GM12878 (cell line): ENCODE data around the gene PCED1B. TPM values are rescaled to one million over a fixed set of nuclear protein-coding genes. Genes with fewer than 3 reads are reported as not detected.

ENCODE experiments used
- ATAC-seq: fragments of 200-7000 bp; cut with Tn5 transposase; 3 replicates; pipeline ENCODE4 v1.9.1; 2020; ENCODE audit warnings: mild to moderate bottlenecking, moderate library complexity
- BruUV-seq: library from RNA; stranded (reverse); fragments of 400-500 nt; replicated peaks from 2 replicates; lab custom pipeline; 2021; lab: Mats Ljungman, UMichigan
- CTCF ChIA-PET: fragments of 300-600 bp; sonication (Branson Sonifier 250); formaldehyde crosslinking; extraction: SDS; loops from one replicate; lab custom pipeline; 2021; ENCODE audit warnings: inconsistent platforms; lab: Yijun Ruan, JAX
- POLR2A ChIA-PET: fragments of 350-600 bp; formaldehyde crosslinking; extraction: SDS; loops from one replicate; lab custom pipeline; 2021; ENCODE audit warnings: inconsistent platforms; lab: Charles Lee
- RAD21 ChIA-PET: fragments of 300-600 bp; sonication (Branson Sonifier 250); formaldehyde crosslinking; loops from one replicate; lab custom pipeline; 2023; ENCODE audit warnings: antibody characterized with exemption; ENCODE audit not compliant: unreplicated experiment; lab: Charles Lee
- SMC1A ChIA-PET: fragments of 300-600 bp; sonication (Branson Sonifier 250); formaldehyde crosslinking; loops from one replicate; lab custom pipeline; 2023; ENCODE audit not compliant: unreplicated experiment, uncharacterized antibody; lab: Charles Lee
- DNase-seq: peaks from one replicate; pipeline ENCODE4 v3.0.0-alpha.2; 2011; ENCODE audit warnings: low read depth, low spot score
- FAIRE-seq: peaks from 3 replicates; lab custom pipeline; 2011; peaks lifted over from hg19 to GRCh38; lab: Jason Lieb, UNC
- H2AFZ ChIP-seq: 2 replicates; pipeline ENCODE4 v1.6.0; 2011; ENCODE audit warnings: low read depth, low read length, control low read depth; ENCODE audit not compliant: control insufficient read depth
- H3K27ac ChIP-seq: 2 replicates; pipeline ENCODE4 v1.5.1; 2011; ENCODE audit warnings: control low read depth; ENCODE audit not compliant: control insufficient read depth, insufficient read depth
- H3K27me3 ChIP-seq, 2 experiments: replicated peaks in 1 of 2; 2 replicates each; pipeline versions ENCODE4 v1.6.0 to v1.6.1; 2011; ENCODE audit warnings: low read length in 1 of 2; ENCODE audit not compliant: control insufficient read depth in 2 of 2, insufficient read depth in 2 of 2
- H3K36me3 ChIP-seq, 2 experiments: 2 replicates each; pipeline ENCODE4 v1.5.1; 2011; ENCODE audit warnings: low read length in 1 of 2; ENCODE audit not compliant: control insufficient read depth in 2 of 2, insufficient read depth in 2 of 2
- H3K4me1 ChIP-seq: 2 replicates; pipeline ENCODE4 v1.6.1; 2011; ENCODE audit warnings: mild to moderate bottlenecking, low read length, moderate library complexity, mixed read lengths; ENCODE audit not compliant: control insufficient read depth, insufficient read depth
- H3K4me2 ChIP-seq: 2 replicates; pipeline ENCODE4 v1.6.0; 2011; ENCODE audit warnings: control low read depth; ENCODE audit not compliant: control insufficient read depth, insufficient read depth
- H3K4me3 ChIP-seq: fragments of 200-600 bp; sonication (generic); 2 replicates; pipeline ENCODE4 v1.5.1; 2016
- H3K79me2 ChIP-seq: 2 replicates; pipeline ENCODE4 v1.6.0; 2011; ENCODE audit warnings: low read length; ENCODE audit not compliant: control insufficient read depth, insufficient read depth
- H3K9ac ChIP-seq: 2 replicates; pipeline ENCODE4 v1.8.0; 2011; ENCODE audit warnings: low read length, control low read depth, mixed read lengths; ENCODE audit not compliant: control insufficient read depth, insufficient read depth
- H3K9me3 ChIP-seq: replicated peaks from 3 replicates; pipeline ENCODE4 v1.5.1; 2011; ENCODE audit warnings: mild to moderate bottlenecking, low read length; ENCODE audit not compliant: control insufficient read depth, insufficient read depth
- H4K20me1 ChIP-seq: 2 replicates; pipeline ENCODE4 v1.6.0; 2011; ENCODE audit not compliant: control insufficient read depth, insufficient read depth
- BCL11A ChIP-seq: IDR thresholded peaks from 2 replicates; pipeline ENCODE4 v1.6.1; 2011; ENCODE audit warnings: low read depth, low read length
- DPF2 ChIP-seq: fragments of 450-650 bp; IDR thresholded peaks from 2 replicates; pipeline ENCODE4 v1.6.1; 2017; ENCODE audit warnings: mild to moderate bottlenecking
- HDGF ChIP-seq: fragments of 450-650 bp; IDR thresholded peaks from 2 replicates; pipeline ENCODE4 v1.6.1; 2016; ENCODE audit warnings: antibody characterized with exemption
- JUNB ChIP-seq: IDR thresholded peaks from 2 replicates; pipeline ENCODE4 v1.6.1; 2016; ENCODE audit warnings: antibody characterized with exemption, mild to moderate bottlenecking
- KLF5 ChIP-seq: fragments of 450-650 bp; IDR thresholded peaks from 2 replicates; pipeline ENCODE4 v1.6.1; 2014; ENCODE audit warnings: mild to moderate bottlenecking; ENCODE audit not compliant: partially characterized antibody
- MXI1 ChIP-seq: fragments of 150-350 bp; IDR thresholded peaks from 2 replicates; pipeline ENCODE4 v1.6.1; 2011; ENCODE audit warnings: low read depth, mild to moderate bottlenecking, inconsistent platforms, low read length, improper control_type of control experiment
- NFYB ChIP-seq: IDR thresholded peaks from 2 replicates; pipeline ENCODE4 v1.6.1; 2011; ENCODE audit warnings: low read depth, mild to moderate bottlenecking, low read length, improper control_type of control experiment, moderate library complexity; ENCODE audit not compliant: insufficient read depth
- SIN3A ChIP-seq: IDR thresholded peaks from 2 replicates; pipeline ENCODE4 v1.6.1; 2012; ENCODE audit warnings: low read depth, low read length, improper control_type of control experiment
- SREBF1 ChIP-seq: IDR thresholded peaks from 2 replicates; pipeline ENCODE4 v1.6.1; 2012; ENCODE audit warnings: mild to moderate bottlenecking, low read length
- TAF1 ChIP-seq: IDR thresholded peaks from 2 replicates; pipeline ENCODE4 v1.6.1; 2011; ENCODE audit warnings: mild to moderate bottlenecking, low read depth, low read length, borderline replicate concordance
- ZSCAN29 ChIP-seq: fragments of 450-650 bp; IDR thresholded peaks from 2 replicates; pipeline ENCODE4 v1.6.1; 2017; ENCODE audit warnings: mild to moderate bottlenecking, moderate library complexity
- WGBS: methylation state at CpG from one replicate; pipeline ENCODE4 v1.1.6; 2016; ENCODE audit warnings: low lambda C conversion rate; ENCODE audit not compliant: insufficient replicate concordance, insufficient coverage; ENCODE audit errors: missing lambda C conversion rate; 5-methylcytosine and 5-hydroxymethylcytosine counted together
- in situ Hi-C: fragments of 300-500 bp; cut with MboI; formaldehyde crosslinking; loops from 9 replicates; pipeline ENCODE4 v1.14.3; 2018; ENCODE audit warnings: mixed read lengths
- intact Hi-C: fragments of 100-400 bp; cut with micrococcal nuclease; formaldehyde crosslinking; loops from one replicate; pipeline ENCODE4 v1.14.2; 2022; ENCODE audit not compliant: unreplicated experiment
- polyA plus RNA-seq, 11 experiments: library from polyadenylated mRNA; depleted of rRNA in 4 of 11; unstranded in 6 of 11; stranded (reverse) in 5 of 11; fragments of >200 nt; fragmentation: Nextera tagmentation in 4 of 11; fragmentation: Illumina TruSeq in 1 of 11; extraction: Ambion mirVana in 4 of 11; extraction: Trizol in 1 of 11; gene quantifications; 1 replicate in 1 of 11; 2 replicates in 10 of 11; pipeline versions ENCODE4 v1.2.1 to v1.2.3, GENCODE V29; 2011 to 2016; ENCODE audit warnings: inconsistent platforms in 2 of 11, missing spikeins in 2 of 11, low read depth in 1 of 11
- total RNA-seq, 4 experiments: library from RNA; depleted of rRNA in 3 of 4; stranded (reverse); fragments of >200 nt in 3 of 4; fragmentation: Illumina TruSeq in 1 of 4; extraction: Trizol in 1 of 4; gene quantifications; 2 replicates each; pipeline versions ENCODE4 v1.2.1 to v1.2.3, GENCODE V29; 2013 to 2021
- TF ChIP-seq, protein P1 (sequence below): IDR thresholded peaks from 2 replicates; pipeline ENCODE4 v1.6.1; 2011; ENCODE audit warnings: mild to moderate bottlenecking, low read depth, low read length, moderate library complexity; ENCODE audit not compliant: insufficient replicate concordance
- TF ChIP-seq, protein P2 (sequence below): fragments of 450-650 bp; IDR thresholded peaks from 2 replicates; pipeline ENCODE4 v1.6.1; 2014; ENCODE audit warnings: mild to moderate bottlenecking

The PCED1B gene
- total and polyA plus RNA-seq, 10 of the 15 experiments (the other 5 are each of a cell fraction or from before 2014, with no cell fraction given): 0.80 to 8.8 (median 3.0) TPM

DNA sequence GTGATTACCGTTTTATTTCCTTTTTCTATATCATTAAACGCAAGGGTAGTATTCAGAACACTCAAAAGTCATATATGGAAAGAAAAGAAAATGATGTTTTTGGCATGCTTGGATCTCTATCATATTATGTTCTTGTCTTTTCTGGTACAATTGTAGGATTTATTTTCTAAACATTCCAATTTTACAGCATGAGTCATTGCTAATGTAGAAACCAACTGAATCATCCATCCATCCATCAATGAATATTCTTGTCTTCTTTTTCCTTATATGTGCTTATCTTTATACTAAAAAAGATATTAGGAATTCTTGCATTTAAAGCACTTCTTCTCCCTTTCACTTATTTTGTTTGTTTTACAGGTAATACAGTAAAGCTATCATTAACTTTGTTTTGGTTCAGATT is 20.7 kb downstream of the PCED1B start:
- ChIA-PET RAD21 (no interaction called here), SMC1A (no interaction called here), POLR2A (no interaction called here), CTCF (no interaction called here)
- ATAC-seq: no peak
- Histone ChIP-seq H3K9me3 (no peaks in the 10 kb centered on the region), H3K4me2 (no peak overlapping the region), H3K9ac (no peak overlapping the region), H3K27me3 (peaks cover 0 to 2% of the 10 kb centered on the region in 2 experiments; a peak in 2 of 4 replicates), H2AFZ (no peak overlapping the region), H3K79me2 (no peaks in the 10 kb centered on the region), H4K20me1 (no peaks in the 10 kb centered on the region), H3K36me3 (no peaks in the 10 kb centered on the region), H3K4me3 (no peak overlapping the region), H3K27ac (no peak overlapping the region), H3K4me1 (no peaks in the 10 kb centered on the region)
- intact Hi-C loops: no loop called here
- WGBS: 84% methylated on average over 2 of the region's 2 CpGs
- in situ Hi-C loops: no loop called here
- no peak for TF ChIP-seq HDGF
- DNase-seq: no peak
- no TSS peak for BruUV-seq
- FAIRE-seq: no peak

DNA sequence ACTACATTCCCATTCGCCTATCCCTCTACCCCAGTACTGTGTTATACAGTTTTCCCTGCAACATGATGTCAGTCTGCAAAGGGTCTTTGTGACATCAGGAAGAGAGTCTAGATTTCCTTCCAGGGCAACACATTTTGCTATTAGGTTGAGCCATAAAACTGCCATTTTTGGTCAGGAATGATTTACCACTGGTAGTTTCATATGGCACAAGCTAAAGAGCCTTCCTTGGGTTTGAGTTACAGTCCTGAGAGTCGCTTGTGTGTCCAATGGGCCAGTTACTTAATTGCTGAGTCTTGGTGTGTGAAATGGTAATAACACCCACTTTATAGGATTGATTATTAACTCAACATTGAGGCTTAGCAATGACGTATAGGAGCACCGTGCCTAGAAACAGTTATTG is 23.0 kb downstream of the PCED1B start:
- no peak for FAIRE-seq
- Histone ChIP-seq H4K20me1 (no peaks in the 10 kb centered on the region), H3K9ac (no peak overlapping the region)
- DNase-seq: no peak
- TF ChIP-seq, protein P1, sequence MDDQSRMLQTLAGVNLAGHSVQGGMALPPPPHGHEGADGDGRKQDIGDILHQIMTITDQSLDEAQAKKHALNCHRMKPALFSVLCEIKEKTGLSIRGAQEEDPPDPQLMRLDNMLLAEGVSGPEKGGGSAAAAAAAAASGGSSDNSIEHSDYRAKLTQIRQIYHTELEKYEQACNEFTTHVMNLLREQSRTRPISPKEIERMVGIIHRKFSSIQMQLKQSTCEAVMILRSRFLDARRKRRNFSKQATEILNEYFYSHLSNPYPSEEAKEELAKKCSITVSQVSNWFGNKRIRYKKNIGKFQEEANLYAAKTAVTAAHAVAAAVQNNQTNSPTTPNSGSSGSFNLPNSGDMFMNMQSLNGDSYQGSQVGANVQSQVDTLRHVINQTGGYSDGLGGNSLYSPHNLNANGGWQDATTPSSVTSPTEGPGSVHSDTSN: no peak
- TF ChIP-seq DPF2 (no peak), TAF1 (no peak), MXI1 (no peak), ZSCAN29 (no peak), SREBF1 (no peak), KLF5 (no peak), SIN3A (no peak), JUNB (no peak), NFYB (no peak), BCL11A (no peak)
- TF ChIP-seq, protein P2, sequence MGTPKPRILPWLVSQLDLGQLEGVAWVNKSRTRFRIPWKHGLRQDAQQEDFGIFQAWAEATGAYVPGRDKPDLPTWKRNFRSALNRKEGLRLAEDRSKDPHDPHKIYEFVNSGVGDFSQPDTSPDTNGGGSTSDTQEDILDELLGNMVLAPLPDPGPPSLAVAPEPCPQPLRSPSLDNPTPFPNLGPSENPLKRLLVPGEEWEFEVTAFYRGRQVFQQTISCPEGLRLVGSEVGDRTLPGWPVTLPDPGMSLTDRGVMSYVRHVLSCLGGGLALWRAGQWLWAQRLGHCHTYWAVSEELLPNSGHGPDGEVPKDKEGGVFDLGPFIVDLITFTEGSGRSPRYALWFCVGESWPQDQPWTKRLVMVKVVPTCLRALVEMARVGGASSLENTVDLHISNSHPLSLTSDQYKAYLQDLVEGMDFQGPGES: no peak
- TF ChIP-seq, all 136 proteins: peak for 0
- no peak overlapping the region for H2AFZ ChIP-seq
- no peak for ATAC-seq
- POLR2A ChIA-PET: no interaction called here
- H3K36me3 ChIP-seq: no peaks in the 10 kb centered on the region
- intact Hi-C loops (no loop called here), in situ Hi-C loops (no loop called here)
- H3K27me3 ChIP-seq: peaks cover 0 to 3% of the 10 kb centered on the region in 2 experiments; a peak in 3 of 4 replicates
- CTCF ChIA-PET: no interaction called here
- no peaks in the 10 kb centered on the region for H3K79me2 ChIP-seq
- H3K27ac ChIP-seq: no peak overlapping the region
- RAD21 ChIA-PET: no interaction called here
- H3K9me3 ChIP-seq: no peaks in the 10 kb centered on the region
- no peak overlapping the region for H3K4me3 ChIP-seq
- no peaks in the 10 kb centered on the region for H3K4me1 ChIP-seq
- WGBS: 51% methylated on average over 4 of the region's 4 CpGs
- H3K4me2 ChIP-seq: no peak overlapping the region
- no TSS peak for BruUV-seq
- SMC1A ChIA-PET: interaction anchor here (0.9 kb wide), 1 partner anchor 40 kb away, joined by 5 read pairs; no protein-coding TSS in a partner anchor
